Smooth muscle cell (in vitro differentiated cells): ENCODE data around the gene KRCC1. TPM values are rescaled to one million over a fixed set of nuclear protein-coding genes. Genes with fewer than 3 reads are reported as not detected.

Source experiments
- DNase-seq: peaks from one replicate; lab custom pipeline; 2025; ENCODE audit not compliant: unreplicated experiment; lab: John Stamatoyannopoulos, UW
- H2AFZ ChIP-seq: fragments of 200-600 bp; sonication (generic); 2 replicates; pipeline ENCODE4 v1.6.0; 2016; ENCODE audit warnings: antibody characterized with exemption, low read depth, mild to moderate bottlenecking
- H3F3A ChIP-seq: fragments of 200-600 bp; sonication (generic); 2 replicates; pipeline ENCODE4 v1.6.0; 2017; ENCODE audit warnings: antibody characterized with exemption, low read depth
- H3K27ac ChIP-seq: fragments of 200-600 bp; sonication (generic); 2 replicates; pipeline ENCODE4 v1.5.1; 2016; ENCODE audit warnings: low read depth, mild to moderate bottlenecking
- H3K27me3 ChIP-seq: fragments of 200-600 bp; sonication (generic); 2 replicates; pipeline ENCODE4 v1.6.1; 2016; ENCODE audit warnings: low read depth, mild to moderate bottlenecking
- H3K36me3 ChIP-seq: fragments of 200-600 bp; sonication (generic); 2 replicates; pipeline ENCODE4 v1.5.1; 2016; ENCODE audit warnings: low read depth
- H3K4me1 ChIP-seq: fragments of 200-600 bp; sonication (generic); 2 replicates; pipeline ENCODE4 v1.5.1; 2016; ENCODE audit warnings: low read depth
- H3K4me2 ChIP-seq: fragments of 200-600 bp; sonication (generic); 2 replicates; pipeline ENCODE4 v1.6.0; 2016; ENCODE audit warnings: mild to moderate bottlenecking
- H3K4me3 ChIP-seq: fragments of 200-600 bp; sonication (generic); 2 replicates; pipeline ENCODE4 v1.5.1; 2016; ENCODE audit warnings: mild to moderate bottlenecking
- H3K79me2 ChIP-seq: fragments of 200-600 bp; sonication (generic); 2 replicates; pipeline ENCODE4 v1.6.0; 2016; ENCODE audit warnings: low read depth, mild to moderate bottlenecking
- H3K9ac ChIP-seq: fragments of 200-600 bp; sonication (generic); 2 replicates; pipeline ENCODE4 v1.6.0; 2016; ENCODE audit warnings: low read depth
- H3K9me3 ChIP-seq: fragments of 200-600 bp; sonication (generic); replicated peaks from 2 replicates; pipeline ENCODE4 v1.5.1; 2016; ENCODE audit warnings: low read depth
- H4K20me1 ChIP-seq: fragments of 200-600 bp; sonication (generic); 2 replicates; pipeline ENCODE4 v1.6.0; 2016; ENCODE audit warnings: low read depth
- WGBS: methylation state at CpG from one replicate; pipeline ENCODE4 v1.1.7; 2016; ENCODE audit warnings: low lambda C conversion rate; 5-methylcytosine and 5-hydroxymethylcytosine counted together
- polyA plus RNA-seq: library from polyadenylated mRNA; unstranded; fragments of >200 nt; fragmentation: Nextera tagmentation; extraction: Ambion mirVana; gene quantifications from 2 replicates; pipeline ENCODE4 v1.2.1, GENCODE V29; 2016
- total RNA-seq: library from RNA; depleted of rRNA; stranded (reverse); fragments of >200 nt; gene quantifications from 2 replicates; pipeline ENCODE4 v1.2.3, GENCODE V29; 2014
- TF ChIP-seq, protein P1 (sequence below): fragments of 200-600 bp; sonication (generic); IDR thresholded peaks from 2 replicates; pipeline ENCODE4 v1.5.1; 2017; ENCODE audit warnings: borderline replicate concordance, mild to moderate bottlenecking, antibody characterized with exemption; ENCODE audit not compliant: insufficient read depth, poor library complexity, severe bottlenecking

KRCC1 gene
- total and polyA plus RNA-seq, 2 experiments from 2014 or later: 19.7 to 45.9 TPM

DNA sequence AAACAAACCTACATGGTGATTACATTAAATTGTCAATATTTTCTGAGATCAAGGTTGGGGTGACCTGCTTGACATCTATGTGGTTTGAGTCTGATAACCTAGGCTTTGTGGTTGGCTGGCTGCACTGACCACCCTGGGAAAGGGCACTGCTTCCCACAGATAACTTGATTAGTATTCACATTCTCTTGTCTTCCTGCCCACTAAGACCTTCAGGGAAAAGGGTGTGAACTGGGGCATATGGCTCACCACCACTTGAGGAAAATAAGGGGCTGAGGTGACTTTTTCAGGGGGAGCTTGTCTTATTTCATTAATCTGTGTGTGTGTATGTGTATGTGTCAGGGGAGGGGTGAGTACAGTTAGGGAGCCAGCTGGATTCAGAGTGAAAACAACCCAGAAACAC lies 13.5 kb upstream of the KRCC1 start:
- Histone ChIP-seq H2AFZ (no peak overlapping the region), H3F3A (no peaks in the 10 kb centered on the region), H3K9me3 (no peaks in the 10 kb centered on the region), H3K36me3 (no peaks in the 10 kb centered on the region), H3K27me3 (no peaks in the 10 kb centered on the region), H3K27ac (no peak overlapping the region), H4K20me1 (no peaks in the 10 kb centered on the region), H3K9ac (no peak overlapping the region), H3K4me1 (no peaks in the 10 kb centered on the region), H3K4me2 (no peak overlapping the region), H3K4me3 (no peak overlapping the region), H3K79me2 (no peaks in the 10 kb centered on the region)
- no peak for DNase-seq
- TF ChIP-seq, protein P1, sequence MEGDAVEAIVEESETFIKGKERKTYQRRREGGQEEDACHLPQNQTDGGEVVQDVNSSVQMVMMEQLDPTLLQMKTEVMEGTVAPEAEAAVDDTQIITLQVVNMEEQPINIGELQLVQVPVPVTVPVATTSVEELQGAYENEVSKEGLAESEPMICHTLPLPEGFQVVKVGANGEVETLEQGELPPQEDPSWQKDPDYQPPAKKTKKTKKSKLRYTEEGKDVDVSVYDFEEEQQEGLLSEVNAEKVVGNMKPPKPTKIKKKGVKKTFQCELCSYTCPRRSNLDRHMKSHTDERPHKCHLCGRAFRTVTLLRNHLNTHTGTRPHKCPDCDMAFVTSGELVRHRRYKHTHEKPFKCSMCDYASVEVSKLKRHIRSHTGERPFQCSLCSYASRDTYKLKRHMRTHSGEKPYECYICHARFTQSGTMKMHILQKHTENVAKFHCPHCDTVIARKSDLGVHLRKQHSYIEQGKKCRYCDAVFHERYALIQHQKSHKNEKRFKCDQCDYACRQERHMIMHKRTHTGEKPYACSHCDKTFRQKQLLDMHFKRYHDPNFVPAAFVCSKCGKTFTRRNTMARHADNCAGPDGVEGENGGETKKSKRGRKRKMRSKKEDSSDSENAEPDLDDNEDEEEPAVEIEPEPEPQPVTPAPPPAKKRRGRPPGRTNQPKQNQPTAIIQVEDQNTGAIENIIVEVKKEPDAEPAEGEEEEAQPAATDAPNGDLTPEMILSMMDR: no peak

DNA sequence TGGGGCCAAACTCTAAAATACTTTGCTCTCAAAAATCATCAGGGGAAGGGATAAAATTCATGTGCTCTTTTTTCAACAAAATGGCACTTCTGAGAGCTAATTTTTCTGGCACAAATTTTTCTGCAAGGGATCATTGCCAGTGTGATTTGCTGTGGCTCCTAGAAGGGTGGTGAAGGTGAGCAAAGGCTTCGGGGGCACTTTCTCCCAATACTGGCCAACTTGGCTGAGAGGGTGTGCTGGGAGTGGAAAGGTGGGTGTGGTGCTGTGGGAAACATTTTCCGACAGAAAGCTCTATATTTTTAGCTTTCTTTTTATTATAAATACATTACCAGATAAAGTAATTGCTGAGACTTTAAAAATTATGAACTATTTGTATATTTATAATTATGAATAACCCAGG lies 12.5 kb upstream of the KRCC1 start:
- H3F3A ChIP-seq: no peaks in the 10 kb centered on the region
- no peaks in the 10 kb centered on the region for H3K4me1 ChIP-seq
- no peak for DNase-seq
- no peaks in the 10 kb centered on the region for H4K20me1 ChIP-seq
- no peak overlapping the region for H3K9ac ChIP-seq
- TF ChIP-seq, protein P1: no peak
- WGBS: 95% methylated on average over 2 of the region's 2 CpGs
- H3K4me2 ChIP-seq: no peak overlapping the region
- no peaks in the 10 kb centered on the region for H3K79me2 ChIP-seq
- H3K36me3 ChIP-seq: no peaks in the 10 kb centered on the region
- H3K4me3 ChIP-seq: no peak overlapping the region
- no peaks in the 10 kb centered on the region for H3K27me3 ChIP-seq
- no peak overlapping the region for H2AFZ ChIP-seq
- H3K9me3 ChIP-seq: no peaks in the 10 kb centered on the region
- no peak overlapping the region for H3K27ac ChIP-seq

DNA sequence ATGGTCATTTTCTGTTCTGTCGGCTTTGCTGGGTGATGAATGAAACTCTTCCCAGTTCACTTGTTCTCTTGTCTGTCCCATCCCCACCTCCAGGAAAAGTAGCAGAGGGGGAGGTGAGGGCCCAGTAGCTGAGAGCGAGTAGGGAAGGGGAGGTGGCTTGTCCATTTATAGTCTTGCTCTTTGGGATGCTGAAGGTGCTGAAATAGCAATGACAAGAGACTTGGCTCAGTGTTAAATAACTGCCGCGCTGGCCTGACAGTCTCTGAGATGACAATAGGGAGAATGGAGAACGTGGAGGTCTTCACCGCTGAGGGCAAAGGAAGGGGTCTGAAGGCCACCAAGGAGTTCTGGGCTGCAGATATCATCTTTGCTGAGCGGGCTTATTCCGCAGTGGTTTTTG lies 12.0 kb upstream of the KRCC1 start, which contains the start of gene SMYD1:
Gene SMYD1 (plus strand): TSS at position 228 of the 400 bp plus-strand sequence. CDS start 40 bp downstream, at position 268.
- Histone ChIP-seq H3K36me3 (no peaks in the 10 kb centered on the region), H3K4me1 (no peaks in the 10 kb centered on the region), H3K79me2 (no peaks in the 10 kb centered on the region), H3F3A (no peaks in the 10 kb centered on the region), H3K9ac (no peak within 1 kb of the TSS), H3K9me3 (no peaks in the 10 kb centered on the region), H3K27ac (no peak within 1 kb of the TSS), H3K4me2 (no peak within 1 kb of the TSS), H4K20me1 (no peaks in the 10 kb centered on the region), H2AFZ (no peak within 1 kb of the TSS), H3K4me3 (no peak within 1 kb of the TSS), H3K27me3 (no peaks in the 10 kb centered on the region)
- TF ChIP-seq, protein P1: no peak
- WGBS: 88% methylated on average over 8 of the region's 8 CpGs
- no peak for DNase-seq

DNA sequence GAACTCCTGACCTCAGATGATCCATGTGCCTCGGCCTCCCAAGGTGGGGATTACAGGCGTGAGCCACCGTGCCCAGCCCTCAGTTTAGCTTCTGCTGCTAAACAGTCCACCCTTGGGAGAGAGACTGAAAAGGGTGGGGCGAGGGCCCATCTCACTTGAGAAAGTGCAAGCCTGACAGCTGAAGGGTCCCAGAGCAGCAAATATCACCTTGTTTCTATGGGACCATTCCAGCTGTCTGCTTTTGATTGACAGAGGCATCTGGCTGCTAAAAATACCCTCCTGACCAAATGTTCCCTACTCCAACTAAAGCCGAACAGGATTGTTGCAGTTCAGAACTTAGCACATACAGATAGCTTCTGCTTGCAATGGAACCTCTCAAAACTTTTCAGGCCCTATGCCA lies 11.6 kb upstream of the KRCC1 start:
- DNase-seq: no peak
- Histone ChIP-seq H3K4me3 (no peak overlapping the region), H2AFZ (no peak overlapping the region), H3K9me3 (no peaks in the 10 kb centered on the region), H3K9ac (no peak overlapping the region), H3K79me2 (no peaks in the 10 kb centered on the region), H3K27me3 (no peaks in the 10 kb centered on the region), H3F3A (no peaks in the 10 kb centered on the region), H3K27ac (no peak overlapping the region), H3K4me1 (no peaks in the 10 kb centered on the region), H3K36me3 (no peaks in the 10 kb centered on the region), H4K20me1 (no peaks in the 10 kb centered on the region), H3K4me2 (no peak overlapping the region)
- TF ChIP-seq, protein P1: no peak
- WGBS: 77% methylated on average over 5 of the region's 5 CpGs
